Panc1 (cell line): Measurements from ENCODE around the gene ZBTB7C. TPM values are rescaled to one million over a fixed set of nuclear protein-coding genes. Genes with fewer than 3 reads are reported as not detected.

ENCODE experiments used
- ATAC-seq: fragments of 200-7000 bp; cut with Tn5 transposase; 2 replicates; pipeline ENCODE4 v1.9.1; 2020; ENCODE audit warnings: mild to moderate bottlenecking, moderate library complexity
- BruUV-seq: library from RNA; stranded (reverse); fragments of 400-500 nt; replicated peaks from 2 replicates; lab custom pipeline; 2021; lab: Mats Ljungman, UMichigan
- CTCF ChIA-PET: fragments of 300-600 bp; sonication (Branson Sonifier 250); formaldehyde crosslinking; loops from one replicate; lab custom pipeline; 2022; ENCODE audit warnings: antibody characterized with exemption; lab: Charles Lee
- POLR2A ChIA-PET: fragments of 300-600 bp; sonication (Branson Sonifier 250); formaldehyde crosslinking; loops from one replicate; lab custom pipeline; 2022; ENCODE audit warnings: antibody characterized with exemption; lab: Charles Lee
- DNase-seq: peaks from one replicate; pipeline ENCODE4 v3.0.0-alpha.2; 2010; ENCODE audit warnings: low read depth, low spot score
- H3K27ac ChIP-seq: 2 replicates; pipeline ENCODE4 v1.5.1; 2011; ENCODE audit warnings: mild to moderate bottlenecking, low read length, inconsistent platforms
- H3K27me3 ChIP-seq: fragments of 200-500 bp; sonication (Bioruptor generic); 2 replicates; pipeline ENCODE4 v1.6.0; 2014; ENCODE audit warnings: low read length, inconsistent platforms; ENCODE audit not compliant: control insufficient read depth, insufficient read depth
- H3K36me3 ChIP-seq: fragments of 200-500 bp; sonication (Bioruptor generic); 2 replicates; pipeline ENCODE4 v1.5.1; 2014; ENCODE audit warnings: inconsistent platforms, mild to moderate bottlenecking, low read length, moderate library complexity; ENCODE audit not compliant: control insufficient read depth, insufficient read depth
- H3K4me1 ChIP-seq: 2 replicates; pipeline ENCODE4 v1.5.1; 2011; ENCODE audit warnings: inconsistent platforms, mild to moderate bottlenecking, low read length, moderate library complexity; ENCODE audit not compliant: control insufficient read depth, insufficient read depth
- H3K4me3 ChIP-seq, 2 experiments: 2 replicates each; pipeline ENCODE4 v1.5.1; 2011 to 2012; ENCODE audit warnings: low read depth in 2 of 2, low read length in 2 of 2, mild to moderate bottlenecking in 2 of 2, inconsistent platforms in 1 of 2, moderate library complexity in 1 of 2
- H3K9me3 ChIP-seq: fragments of 200-500 bp; sonication (Bioruptor generic); 2 replicates; pipeline ENCODE4 v1.5.1; 2014; ENCODE audit warnings: low read depth, mild to moderate bottlenecking, inconsistent platforms, low read length, moderate library complexity; ENCODE audit not compliant: control insufficient read depth, insufficient read depth
- POLR2AphosphoS5 ChIP-seq: IDR thresholded peaks from 2 replicates; pipeline ENCODE4 v1.6.1; 2012; ENCODE audit warnings: mild to moderate bottlenecking, low read depth, low read length, moderate library complexity
- SIN3A ChIP-seq: IDR thresholded peaks from 2 replicates; pipeline ENCODE4 v1.6.1; 2012; ENCODE audit warnings: low read depth, mild to moderate bottlenecking, low read length, moderate library complexity, borderline replicate concordance; ENCODE audit not compliant: insufficient read depth
- TCF7L2 ChIP-seq: IDR thresholded peaks from 2 replicates; pipeline ENCODE4 v1.6.1; 2011; ENCODE audit warnings: mild to moderate bottlenecking, low read depth, low read length, inconsistent platforms
- in situ Hi-C: cut with HindIII; loops from 2 replicates; pipeline ENCODE4 v1.10.0; 2016; ENCODE audit warnings: low sequenced_read_pairs, low pct_unique_long_range_greater_than_20kb
- intact Hi-C: fragments of 100-400 bp; cut with micrococcal nuclease; formaldehyde crosslinking; loops from one replicate; pipeline ENCODE4 v1.10.0; 2022; ENCODE audit not compliant: unreplicated experiment
- total RNA-seq: library from RNA; stranded (reverse); gene quantifications from one replicate; pipeline ENCODE4 v1.2.1, GENCODE V29; 2021; ENCODE audit not compliant: unreplicated experiment
- TF ChIP-seq, protein P1 (sequence below): fragments of 450-650 bp; IDR thresholded peaks from 2 replicates; pipeline ENCODE4 v1.5.1; 2017; ENCODE audit warnings: mild to moderate bottlenecking
- TF ChIP-seq, protein P2 (sequence below), 2 experiments: IDR thresholded peaks; 2 replicates each; pipeline ENCODE4 v1.6.1; 2011 to 2012; ENCODE audit warnings: low read depth in 2 of 2, control low read depth in 1 of 2, low read length in 1 of 2, mild to moderate bottlenecking in 1 of 2, moderate library complexity in 1 of 2; ENCODE audit not compliant: insufficient read depth in 1 of 2

The ZBTB7C gene
- total RNA-seq, 1 experiment from 2014 or later: 0.03 TPM

DNA sequence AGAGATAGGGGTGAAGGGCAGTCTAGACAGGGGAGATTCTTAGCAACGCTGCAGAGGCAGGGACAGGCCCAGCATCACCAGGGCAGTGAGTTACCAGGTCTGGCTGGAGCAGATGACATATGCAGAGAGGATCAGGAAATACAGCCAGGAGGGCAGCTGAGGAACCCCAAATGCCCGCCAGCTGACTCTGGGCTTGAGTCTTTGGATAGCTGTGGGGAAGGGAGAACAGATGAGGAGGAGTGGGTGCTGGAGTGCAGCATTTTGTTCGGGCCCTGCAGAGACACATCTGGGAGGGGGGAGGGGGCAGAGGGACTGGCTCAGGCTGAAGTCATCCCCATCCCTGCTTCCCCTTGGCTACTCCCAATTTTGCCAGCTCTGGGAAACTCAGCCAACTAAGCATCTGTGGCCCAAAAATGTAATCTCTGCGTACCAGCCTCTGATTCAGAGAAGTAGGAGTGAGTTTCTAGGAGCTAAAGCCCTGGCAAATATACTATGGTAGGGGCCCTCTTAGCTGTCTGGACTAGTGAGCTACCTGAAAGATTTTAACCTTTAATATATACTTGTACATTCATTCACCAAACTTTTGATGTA is 214.5 kb downstream of the ZBTB7C start:
- no TSS peak for BruUV-seq
- ATAC-seq: no peak
- ChIA-PET CTCF (no interaction called here), POLR2A (interaction anchor here (0.6 kb wide), 1 partner anchor 1403 kb away, joined by 6 read pairs; no protein-coding TSS in a partner anchor)
- Histone ChIP-seq H3K27ac (no peak overlapping the region), H3K9me3 (no peaks in the 10 kb centered on the region), H3K4me1 (no peaks in the 10 kb centered on the region), H3K36me3 (no peaks in the 10 kb centered on the region), H3K4me3 (no peak overlapping the region), H3K27me3 (peaks cover 9% of the 10 kb centered on the region; the same call in 1 of the 2 replicates)
- in situ Hi-C loops: no loop called here
- no peak for DNase-seq
- TF ChIP-seq, protein P1, sequence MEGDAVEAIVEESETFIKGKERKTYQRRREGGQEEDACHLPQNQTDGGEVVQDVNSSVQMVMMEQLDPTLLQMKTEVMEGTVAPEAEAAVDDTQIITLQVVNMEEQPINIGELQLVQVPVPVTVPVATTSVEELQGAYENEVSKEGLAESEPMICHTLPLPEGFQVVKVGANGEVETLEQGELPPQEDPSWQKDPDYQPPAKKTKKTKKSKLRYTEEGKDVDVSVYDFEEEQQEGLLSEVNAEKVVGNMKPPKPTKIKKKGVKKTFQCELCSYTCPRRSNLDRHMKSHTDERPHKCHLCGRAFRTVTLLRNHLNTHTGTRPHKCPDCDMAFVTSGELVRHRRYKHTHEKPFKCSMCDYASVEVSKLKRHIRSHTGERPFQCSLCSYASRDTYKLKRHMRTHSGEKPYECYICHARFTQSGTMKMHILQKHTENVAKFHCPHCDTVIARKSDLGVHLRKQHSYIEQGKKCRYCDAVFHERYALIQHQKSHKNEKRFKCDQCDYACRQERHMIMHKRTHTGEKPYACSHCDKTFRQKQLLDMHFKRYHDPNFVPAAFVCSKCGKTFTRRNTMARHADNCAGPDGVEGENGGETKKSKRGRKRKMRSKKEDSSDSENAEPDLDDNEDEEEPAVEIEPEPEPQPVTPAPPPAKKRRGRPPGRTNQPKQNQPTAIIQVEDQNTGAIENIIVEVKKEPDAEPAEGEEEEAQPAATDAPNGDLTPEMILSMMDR: no peak
- TF ChIP-seq POLR2AphosphoS5 (no peak), SIN3A (no peak), TCF7L2 (no peak)
- TF ChIP-seq, protein P2, sequence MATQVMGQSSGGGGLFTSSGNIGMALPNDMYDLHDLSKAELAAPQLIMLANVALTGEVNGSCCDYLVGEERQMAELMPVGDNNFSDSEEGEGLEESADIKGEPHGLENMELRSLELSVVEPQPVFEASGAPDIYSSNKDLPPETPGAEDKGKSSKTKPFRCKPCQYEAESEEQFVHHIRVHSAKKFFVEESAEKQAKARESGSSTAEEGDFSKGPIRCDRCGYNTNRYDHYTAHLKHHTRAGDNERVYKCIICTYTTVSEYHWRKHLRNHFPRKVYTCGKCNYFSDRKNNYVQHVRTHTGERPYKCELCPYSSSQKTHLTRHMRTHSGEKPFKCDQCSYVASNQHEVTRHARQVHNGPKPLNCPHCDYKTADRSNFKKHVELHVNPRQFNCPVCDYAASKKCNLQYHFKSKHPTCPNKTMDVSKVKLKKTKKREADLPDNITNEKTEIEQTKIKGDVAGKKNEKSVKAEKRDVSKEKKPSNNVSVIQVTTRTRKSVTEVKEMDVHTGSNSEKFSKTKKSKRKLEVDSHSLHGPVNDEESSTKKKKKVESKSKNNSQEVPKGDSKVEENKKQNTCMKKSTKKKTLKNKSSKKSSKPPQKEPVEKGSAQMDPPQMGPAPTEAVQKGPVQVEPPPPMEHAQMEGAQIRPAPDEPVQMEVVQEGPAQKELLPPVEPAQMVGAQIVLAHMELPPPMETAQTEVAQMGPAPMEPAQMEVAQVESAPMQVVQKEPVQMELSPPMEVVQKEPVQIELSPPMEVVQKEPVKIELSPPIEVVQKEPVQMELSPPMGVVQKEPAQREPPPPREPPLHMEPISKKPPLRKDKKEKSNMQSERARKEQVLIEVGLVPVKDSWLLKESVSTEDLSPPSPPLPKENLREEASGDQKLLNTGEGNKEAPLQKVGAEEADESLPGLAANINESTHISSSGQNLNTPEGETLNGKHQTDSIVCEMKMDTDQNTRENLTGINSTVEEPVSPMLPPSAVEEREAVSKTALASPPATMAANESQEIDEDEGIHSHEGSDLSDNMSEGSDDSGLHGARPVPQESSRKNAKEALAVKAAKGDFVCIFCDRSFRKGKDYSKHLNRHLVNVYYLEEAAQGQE (IDR thresholded peaks at IDR 0.05; ENCODE audit: insufficient read depth in 1 of 2, low read depth in 2 of 2, low read length in 1 of 2): no peak
- intact Hi-C loops: no loop called here

DNA sequence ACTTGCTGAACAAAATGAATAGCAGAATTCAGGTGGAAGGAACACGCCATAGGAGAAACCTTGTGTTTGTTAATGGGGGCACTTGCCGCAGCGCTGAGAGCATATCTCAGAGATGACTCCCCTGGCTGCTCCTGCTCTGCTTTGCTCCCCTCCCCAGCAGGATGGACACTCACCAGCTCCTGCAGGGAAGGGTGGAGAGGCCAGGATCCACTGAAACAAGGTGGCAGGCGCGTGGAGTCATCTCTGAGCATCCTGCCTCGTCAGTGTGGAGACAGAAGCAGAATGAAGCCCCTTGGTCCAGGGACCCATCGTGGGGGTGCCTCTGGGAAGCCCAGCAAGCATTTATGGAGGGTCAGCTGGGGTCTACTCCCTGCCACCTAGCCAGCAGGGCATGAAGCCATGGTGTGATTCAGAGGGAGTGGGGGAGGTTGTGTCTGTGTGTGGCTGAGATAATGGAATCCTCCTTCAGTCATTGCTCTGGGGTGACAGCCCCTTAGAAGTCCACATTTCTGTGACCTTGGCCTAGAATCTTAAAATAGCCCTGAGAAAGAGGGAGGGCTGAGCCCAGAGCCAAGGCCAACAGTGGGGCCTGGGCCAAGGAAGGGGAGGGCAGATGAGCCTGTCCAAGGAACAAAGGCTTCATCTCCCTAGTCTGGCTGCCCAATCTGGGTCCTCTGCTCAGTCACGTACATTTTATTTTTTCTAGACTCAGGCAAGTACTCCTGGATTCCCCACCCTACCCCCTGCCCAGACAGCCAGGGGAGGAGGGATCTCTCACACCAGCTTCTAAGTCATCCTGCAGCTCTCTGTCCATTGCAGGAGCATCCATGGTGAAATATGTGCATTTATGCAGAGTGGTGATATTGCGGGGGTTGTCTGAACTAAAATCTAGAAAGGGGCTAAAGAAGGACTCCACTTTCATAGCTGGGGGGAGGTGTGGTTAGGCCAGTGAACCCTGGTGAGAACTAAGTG is 215.4 kb downstream of the ZBTB7C start:
- Histone ChIP-seq H3K27ac (no peak overlapping the region), H3K4me1 (no peaks in the 10 kb centered on the region), H3K4me3 (no peak overlapping the region), H3K9me3 (no peaks in the 10 kb centered on the region), H3K36me3 (no peaks in the 10 kb centered on the region), H3K27me3 (peaks cover 3% of the 10 kb centered on the region; the same call in 1 of the 2 replicates)
- no peak for DNase-seq
- CTCF ChIA-PET: no interaction called here
- BruUV-seq: no TSS peak
- no peak for ATAC-seq
- intact Hi-C loops (no loop called here), in situ Hi-C loops (no loop called here)
- TF ChIP-seq, protein P1: no peak
- TF ChIP-seq, protein P2 (IDR thresholded peaks at IDR 0.05; ENCODE audit: insufficient read depth in 1 of 2, low read depth in 2 of 2, low read length in 1 of 2): no peak
- TF ChIP-seq SIN3A (no peak), POLR2AphosphoS5 (no peak), TCF7L2 (no peak)
- POLR2A ChIA-PET: interaction anchor here (0.6 kb wide), 1 partner anchor 1404 kb away, joined by 6 read pairs; no protein-coding TSS in a partner anchor
